ENCODE results near the gene BLMH. TPM values are rescaled to one million over a fixed set of nuclear protein-coding genes. Genes with fewer than 3 reads are reported as not detected.

Gene BLMH
- total RNA-seq, 1 experiment from 2014 or later: 28.3 TPM

- ChIA-PET CTCF (interaction anchor here (0.6 to 3.2 kb wide), 9 partner anchors 12 to 776 kb away, joined by 3 to 23 read pairs (median 4); no protein-coding TSS in a partner anchor), POLR2A (interaction anchor here (3.0 kb wide), 1 partner anchor 220 kb away, joined by 10 read pairs; the partner anchor contains the start of gene NSRP1)
- TF ChIP-seq, protein P1, sequence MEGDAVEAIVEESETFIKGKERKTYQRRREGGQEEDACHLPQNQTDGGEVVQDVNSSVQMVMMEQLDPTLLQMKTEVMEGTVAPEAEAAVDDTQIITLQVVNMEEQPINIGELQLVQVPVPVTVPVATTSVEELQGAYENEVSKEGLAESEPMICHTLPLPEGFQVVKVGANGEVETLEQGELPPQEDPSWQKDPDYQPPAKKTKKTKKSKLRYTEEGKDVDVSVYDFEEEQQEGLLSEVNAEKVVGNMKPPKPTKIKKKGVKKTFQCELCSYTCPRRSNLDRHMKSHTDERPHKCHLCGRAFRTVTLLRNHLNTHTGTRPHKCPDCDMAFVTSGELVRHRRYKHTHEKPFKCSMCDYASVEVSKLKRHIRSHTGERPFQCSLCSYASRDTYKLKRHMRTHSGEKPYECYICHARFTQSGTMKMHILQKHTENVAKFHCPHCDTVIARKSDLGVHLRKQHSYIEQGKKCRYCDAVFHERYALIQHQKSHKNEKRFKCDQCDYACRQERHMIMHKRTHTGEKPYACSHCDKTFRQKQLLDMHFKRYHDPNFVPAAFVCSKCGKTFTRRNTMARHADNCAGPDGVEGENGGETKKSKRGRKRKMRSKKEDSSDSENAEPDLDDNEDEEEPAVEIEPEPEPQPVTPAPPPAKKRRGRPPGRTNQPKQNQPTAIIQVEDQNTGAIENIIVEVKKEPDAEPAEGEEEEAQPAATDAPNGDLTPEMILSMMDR (IDR thresholded peaks at IDR 0.05; ENCODE audit: unreplicated experiment): no peak
- Mint-ChIP-seq H3K27ac (ENCODE audit: low read depth, unreplicated experiment) (no peak overlapping the region), H3K27me3 (ENCODE audit: insufficient read depth, unreplicated experiment) (no peaks in the 10 kb centered on the region), H3K4me1 (ENCODE audit: insufficient read depth, unreplicated experiment) (peaks cover 15% of the 10 kb centered on the region), H3K36me3 (ENCODE audit: insufficient read depth, unreplicated experiment) (no peaks in the 10 kb centered on the region), H3K9me3 (ENCODE audit: unreplicated experiment) (no peaks in the 10 kb centered on the region), H3K4me3 (ENCODE audit: unreplicated experiment) (no peak overlapping the region)
- no TSS peak for BruUV-seq (replicated peaks)
- no peak for DNase-seq (ENCODE audit: unreplicated experiment)
- intact Hi-C loops (cut with micrococcal nuclease): no loop called here
Measured at GRCh38 chr17:30337393-30337999, 45.8 kb upstream of the BLMH start.

DNA sequence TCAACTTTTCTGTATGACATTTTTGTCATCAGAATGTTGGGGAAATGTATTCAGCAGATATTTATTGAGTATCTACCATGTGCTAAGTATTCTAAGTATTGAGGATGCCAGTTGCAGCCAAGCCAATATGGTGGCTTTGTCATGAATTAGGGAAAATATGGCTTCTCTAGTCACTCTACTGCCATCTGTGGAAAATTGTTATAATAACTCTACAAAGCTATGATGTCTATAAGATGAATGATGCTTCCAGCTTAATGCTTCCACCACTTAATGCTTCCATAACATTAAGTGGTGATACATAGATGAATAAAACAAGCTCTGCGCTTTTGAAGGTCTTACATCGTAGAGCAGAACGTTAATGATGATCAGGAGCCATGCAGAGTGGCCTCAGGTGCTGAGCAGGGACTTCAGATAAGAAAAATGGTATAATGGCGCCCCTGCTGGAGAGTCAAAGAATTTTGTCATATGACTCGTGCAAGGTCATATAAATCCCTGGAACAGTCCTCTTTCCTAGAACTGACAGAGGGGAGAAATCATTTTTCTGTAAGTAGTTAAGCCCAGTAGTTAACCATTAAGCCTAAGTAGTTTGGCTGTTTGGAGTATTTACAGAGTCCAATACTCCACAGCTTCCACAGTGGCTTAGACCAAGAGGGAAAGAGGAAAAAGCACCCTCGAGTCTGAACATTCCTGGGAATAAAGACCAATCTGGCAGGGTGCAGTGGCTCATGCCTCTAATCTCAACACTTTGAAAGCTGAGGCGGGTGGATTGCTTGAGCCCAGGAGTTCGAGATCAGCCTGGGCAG lies 44.8 kb upstream of the BLMH start:
- no TSS peak for BruUV-seq (replicated peaks)
- TF ChIP-seq, protein P1 (IDR thresholded peaks at IDR 0.05; ENCODE audit: unreplicated experiment): peak; percentile 67
- H3K4me1 Mint-ChIP-seq (ENCODE audit: insufficient read depth, unreplicated experiment): peaks cover 20% of the 10 kb centered on the region
- intact Hi-C loops (cut with micrococcal nuclease): loop anchor here (1.0 kb wide), 2 partner anchors 37 to 211 kb away; no protein-coding TSS in a partner anchor
- ChIA-PET POLR2A (interaction anchor here (0.6 to 3.0 kb wide), 4 partner anchors 42 to 232 kb away, joined by 3 to 10 read pairs (median 3); partner anchors contain the start of genes CPD and NSRP1), CTCF (interaction anchor here (0.6 to 3.2 kb wide), 25 partner anchors 9 to 682 kb away, joined by 3 to 23 read pairs (median 4); partner anchors contain the start of genes BLMH, CPD and GOSR1)
- H3K9me3 Mint-ChIP-seq (ENCODE audit: unreplicated experiment): no peaks in the 10 kb centered on the region
- peak; percentile 78 for DNase-seq (ENCODE audit: unreplicated experiment)
- H3K36me3 Mint-ChIP-seq (ENCODE audit: insufficient read depth, unreplicated experiment): no peaks in the 10 kb centered on the region
- H3K4me3 Mint-ChIP-seq (ENCODE audit: unreplicated experiment): no peak overlapping the region
- no peak overlapping the region for H3K27ac Mint-ChIP-seq (ENCODE audit: low read depth, unreplicated experiment)
- H3K27me3 Mint-ChIP-seq (ENCODE audit: insufficient read depth, unreplicated experiment): no peaks in the 10 kb centered on the region

DNA sequence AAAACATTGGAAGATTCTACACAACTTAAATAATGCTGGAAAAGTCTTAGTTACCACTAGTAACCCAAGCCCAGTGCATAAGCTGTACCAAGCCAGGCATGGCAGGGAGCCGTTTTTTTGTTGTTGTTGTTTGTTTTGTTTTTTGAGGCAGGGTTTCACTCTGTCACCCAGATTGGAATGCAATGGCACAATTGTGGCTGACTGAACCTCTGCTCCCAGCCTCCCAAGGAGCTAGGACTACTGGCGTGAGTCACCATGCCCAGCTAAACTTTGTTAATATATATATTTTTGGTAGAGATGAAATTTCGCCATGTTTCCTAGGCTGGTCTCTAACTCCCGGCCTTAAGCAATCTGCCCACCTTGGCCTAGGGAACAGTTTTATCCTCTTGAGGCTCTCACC lies 42.7 kb upstream of the BLMH start:
- no peaks in the 10 kb centered on the region for H3K27me3 Mint-ChIP-seq (ENCODE audit: insufficient read depth, unreplicated experiment)
- intact Hi-C loops (cut with micrococcal nuclease): no loop called here
- peaks cover 12% of the 10 kb centered on the region for H3K4me1 Mint-ChIP-seq (ENCODE audit: insufficient read depth, unreplicated experiment)
- no TSS peak for BruUV-seq (replicated peaks)
- no peak overlapping the region for H3K27ac Mint-ChIP-seq (ENCODE audit: low read depth, unreplicated experiment)
- no peak overlapping the region for H3K4me3 Mint-ChIP-seq (ENCODE audit: unreplicated experiment)
- H3K9me3 Mint-ChIP-seq (ENCODE audit: unreplicated experiment): no peaks in the 10 kb centered on the region
- ChIA-PET CTCF (interaction anchor here (0.6 to 3.2 kb wide), 10 partner anchors 8 to 467 kb away, joined by 3 to 23 read pairs (median 4); partner anchors contain the start of gene BLMH), POLR2A (interaction anchor here (0.7 to 3.0 kb wide), 4 partner anchors 15 to 751 kb away, joined by 3 to 10 read pairs (median 4); partner anchors contain the start of gene NSRP1)
- H3K36me3 Mint-ChIP-seq (ENCODE audit: insufficient read depth, unreplicated experiment): no peaks in the 10 kb centered on the region
- TF ChIP-seq, protein P1 (IDR thresholded peaks at IDR 0.05; ENCODE audit: unreplicated experiment): no peak
- peak; percentile 11 for DNase-seq (ENCODE audit: unreplicated experiment)

All from MCF 10A (cell line).